NCI-H345 treated with DMSO at 0.1 percent for 48 hours (cell line): ENCODE results near the gene BNIP2.
"Not testable (repeated sequence)": the region's sequence is repeated elsewhere in the genome, so short reads cannot be mapped to it uniquely, and the experiment has no call there.

Source experiments
- DNase-seq: peaks from one replicate; lab custom pipeline; 2025; ENCODE audit not compliant: unreplicated experiment; lab: John Stamatoyannopoulos, UW

BNIP2 gene

GRCh38 chr15:59688423-59688781 lies 718 bp downstream of the BNIP2 start:
- peak; percentile 3 for DNase-seq

DNA sequence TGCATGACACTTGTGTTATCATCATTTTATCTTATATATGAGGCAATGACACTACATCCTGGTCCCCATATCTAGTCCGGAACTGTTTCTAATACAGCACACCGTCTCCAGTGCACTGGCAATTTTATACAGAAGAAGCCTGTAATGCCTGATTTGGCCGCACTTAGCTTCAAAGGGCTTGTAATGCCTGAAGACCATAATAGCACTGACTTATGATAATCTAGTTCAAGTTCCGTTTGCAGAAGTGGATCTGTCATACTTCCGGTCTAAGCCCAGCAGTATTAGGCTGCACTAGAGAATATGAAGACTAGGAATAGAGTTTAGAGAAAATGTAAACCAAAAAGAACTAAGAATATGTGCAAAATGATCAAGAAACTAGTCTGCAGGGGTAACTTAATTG lies 1.3 kb downstream of the BNIP2 start:
- no peak for DNase-seq

DNA sequence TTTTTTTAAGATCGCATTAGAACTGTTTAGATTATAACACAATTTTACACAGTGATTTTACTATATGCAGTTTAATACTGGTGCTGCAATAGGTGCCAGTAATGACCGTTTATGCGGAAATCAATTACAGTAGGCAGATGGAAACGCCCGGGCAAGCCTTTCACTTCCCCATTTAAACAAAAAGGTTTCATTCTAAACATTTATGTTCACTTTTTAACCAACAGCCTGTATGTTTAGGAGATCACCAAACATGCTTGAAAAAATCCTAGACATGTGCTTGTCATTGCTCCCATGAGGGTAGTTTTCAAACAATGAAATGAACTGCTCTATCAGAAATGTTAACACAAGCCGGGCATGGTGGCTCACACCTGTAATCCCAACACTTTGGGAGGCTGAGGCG lies 2.7 kb downstream of the BNIP2 start:
- no peak for DNase-seq

DNA sequence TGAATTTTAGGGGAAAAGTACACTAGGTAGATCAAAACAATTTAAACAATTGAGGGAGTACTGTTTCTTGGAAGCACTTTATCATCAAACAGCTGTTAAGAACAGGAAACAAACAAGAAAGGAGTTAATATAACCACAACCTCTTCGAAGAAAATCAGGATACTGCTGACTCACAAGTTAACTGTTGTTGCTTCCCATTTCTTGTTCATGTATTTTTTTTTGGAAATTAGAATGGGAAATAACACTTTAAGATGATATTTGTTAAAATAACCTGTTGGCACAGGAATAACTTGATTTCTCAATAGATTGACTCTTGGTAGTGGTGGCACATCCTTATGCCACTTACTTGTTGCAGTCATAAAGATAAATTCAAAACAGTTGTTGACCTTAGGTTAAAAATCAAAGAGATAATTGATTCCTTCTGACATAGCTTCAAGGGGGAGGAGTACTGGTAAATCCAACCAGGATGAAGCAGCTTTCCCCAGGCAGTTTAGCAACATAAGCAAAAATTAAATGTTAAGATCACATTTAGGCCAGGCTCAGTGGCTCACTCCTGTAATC lies 3.3 kb downstream of the BNIP2 start:
- DNase-seq = no peak

- DNase-seq = no peak
These were observed 8.2 kb downstream of the BNIP2 start for GRCh38 chr15:59680870-59681269.

DNA sequence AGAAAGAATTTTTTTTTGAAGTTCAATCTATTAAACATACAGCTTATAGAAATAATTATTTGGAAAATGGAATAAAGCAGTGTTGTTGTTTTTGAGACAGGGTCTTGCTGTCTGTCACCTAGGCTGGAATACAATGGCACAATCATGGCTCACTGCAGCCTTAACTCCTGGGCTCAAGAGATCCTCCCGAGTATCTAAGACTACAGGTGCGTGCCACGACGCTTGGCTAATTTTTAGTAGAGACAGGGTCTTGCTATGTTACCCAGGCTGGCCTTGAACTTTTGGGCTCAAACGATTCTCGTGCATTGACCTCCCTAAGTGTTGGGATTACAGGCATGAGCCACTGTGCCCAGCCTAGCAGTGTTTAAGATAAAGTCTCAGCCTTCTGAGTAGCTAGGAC lies 8.8 kb downstream of the BNIP2 start:
- DNase-seq = no peak

- no peak for DNase-seq
These were observed 10.5 kb downstream of the BNIP2 start for GRCh38 chr15:59678620-59679019.

DNA sequence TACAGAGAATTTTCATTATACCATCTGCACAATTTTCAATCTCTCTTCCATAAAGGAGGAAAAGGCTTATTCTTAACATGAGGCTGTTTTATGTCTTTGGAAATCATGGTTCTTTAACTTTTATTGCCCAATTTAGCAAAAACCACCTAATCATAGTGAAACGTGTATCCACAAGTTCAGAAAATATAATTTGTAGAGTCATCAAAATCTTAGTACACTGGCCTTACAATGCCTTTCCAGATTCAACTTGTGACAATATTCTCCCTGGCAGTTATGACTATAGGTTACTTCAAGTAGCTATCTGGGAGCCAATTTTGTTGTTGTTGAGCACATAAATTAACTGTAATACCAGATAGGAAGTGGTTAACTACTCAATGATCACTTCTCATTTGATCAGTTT lies 10.9 kb downstream of the BNIP2 start:
- DNase-seq = no peak

GRCh38 chr15:59676565-59676964 lies 12.6 kb downstream of the BNIP2 start:
- DNase-seq = no peak

DNA sequence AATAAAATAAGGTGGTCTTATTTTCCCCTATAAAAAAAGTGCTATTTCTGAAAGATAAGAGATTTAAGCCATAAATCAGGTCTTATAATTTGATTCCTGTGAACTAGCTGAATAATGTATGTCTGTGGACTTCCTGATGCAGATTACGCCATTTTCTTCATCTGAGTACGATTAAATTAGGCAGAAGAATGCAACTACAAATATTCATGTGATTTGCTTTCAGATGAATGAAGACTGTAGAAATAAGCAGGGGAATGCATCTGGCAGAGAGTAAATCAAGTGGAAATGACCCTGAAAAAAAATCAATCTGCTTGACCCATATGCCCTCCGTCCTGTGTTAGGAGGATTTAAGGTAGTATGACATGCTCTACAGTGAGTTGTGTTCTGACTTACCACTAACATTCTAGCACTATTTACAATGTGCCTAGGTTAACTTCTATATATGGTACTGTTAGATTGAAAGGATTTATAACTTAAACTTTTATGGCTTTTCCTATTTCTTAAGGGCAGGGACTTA lies 14.7 kb downstream of the BNIP2 start:
- DNase-seq = no peak

GRCh38 chr15:59668556-59668955 lies 20.6 kb downstream of the BNIP2 start:
- no peak for DNase-seq

DNA sequence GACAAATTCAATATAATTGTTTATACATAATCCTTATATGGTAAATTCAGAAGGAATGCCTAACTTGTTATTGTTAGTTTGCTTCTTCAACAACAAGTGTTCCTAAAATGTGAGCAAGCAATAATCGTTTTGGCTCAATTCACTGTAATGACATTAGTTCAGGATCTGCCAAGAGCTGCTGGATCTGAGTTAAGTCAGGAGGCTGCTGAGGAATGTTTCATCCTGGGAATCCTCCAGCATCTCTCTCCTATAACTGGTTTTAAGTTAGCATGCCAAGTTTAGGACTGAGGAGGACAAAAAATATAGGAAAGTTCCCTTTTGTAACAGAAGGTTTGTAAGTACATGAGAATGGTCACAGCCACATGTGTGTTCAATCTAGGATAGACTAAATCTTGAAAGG lies 26.9 kb downstream of the BNIP2 start:
- DNase-seq = no peak

DNA sequence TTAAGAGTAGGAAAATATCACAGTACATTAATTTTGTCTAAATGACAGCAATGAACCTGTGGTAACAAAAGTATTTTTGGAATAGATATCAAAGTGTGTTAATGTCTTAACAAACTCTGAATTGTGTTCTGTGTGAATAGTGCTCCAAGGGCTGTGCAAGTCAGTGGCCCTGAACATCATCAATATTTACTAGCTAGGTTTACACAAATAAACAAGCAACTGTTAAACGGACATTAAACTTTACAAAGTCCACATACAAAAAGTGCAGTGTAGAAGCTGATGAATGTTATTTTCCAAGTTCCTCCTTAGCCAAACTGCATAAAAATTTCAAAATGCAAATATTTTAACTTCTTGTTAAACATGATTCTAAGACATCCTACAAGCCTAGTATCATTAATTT lies 29.8 kb downstream of the BNIP2 start:
- DNase-seq = no peak

DNA sequence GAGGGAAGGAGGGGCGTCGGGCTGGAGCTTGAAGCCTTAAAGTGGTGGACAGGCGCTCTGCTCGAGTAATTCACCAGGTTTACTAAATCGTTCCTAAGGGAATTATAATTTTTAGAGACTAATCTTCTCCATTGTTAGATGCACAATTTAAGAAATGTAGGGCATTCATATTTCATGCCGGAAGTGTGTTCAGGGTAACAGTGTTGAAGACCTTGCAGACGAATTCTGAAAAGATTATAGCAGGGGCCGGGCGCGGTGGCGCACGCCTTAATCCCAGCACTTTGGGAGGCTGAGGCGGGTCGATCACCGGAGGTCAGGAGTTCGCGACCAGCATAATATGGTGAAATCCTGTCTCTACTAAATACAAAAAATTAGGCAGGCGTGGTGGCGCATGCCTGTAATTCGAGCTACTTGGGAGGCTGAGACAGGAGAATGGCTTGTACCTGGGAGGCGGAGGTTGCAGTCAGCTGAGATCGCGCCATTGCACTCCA lies 31.4 kb downstream of the BNIP2 start:
- DNase-seq = peak; percentile 59

GRCh38 chr15:59656897-59657634 lies 32.1 kb downstream of the BNIP2 start, which contains the start of gene GTF2A2:
TSS of gene GTF2A2 (minus strand) at chr15:59657515. CDS start at chr15:59652277, 5,238 bp downstream.
- peak; percentile 75 for DNase-seq

GRCh38 chr15:59654046-59654445 lies 35.1 kb downstream of the BNIP2 start:
- DNase-seq = no peak

DNA sequence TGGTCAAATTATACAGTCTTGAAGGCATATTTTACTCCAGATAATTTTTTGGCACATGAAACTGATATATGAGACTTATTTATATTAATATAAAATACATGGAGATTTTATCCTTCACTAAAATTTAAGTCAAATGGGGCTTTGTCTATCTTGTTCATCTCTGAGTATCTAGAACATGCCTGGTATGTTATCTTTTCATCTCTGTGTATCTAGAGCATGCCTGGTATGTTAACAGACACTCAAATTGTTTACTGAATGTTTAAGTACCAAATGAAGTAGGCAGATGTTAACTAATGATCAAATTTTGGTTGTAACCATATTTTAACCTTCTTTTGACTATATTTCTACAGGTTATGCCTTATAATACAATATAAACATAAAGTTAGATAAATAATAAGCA lies 39.5 kb downstream of the BNIP2 start:
- no peak for DNase-seq

DNA sequence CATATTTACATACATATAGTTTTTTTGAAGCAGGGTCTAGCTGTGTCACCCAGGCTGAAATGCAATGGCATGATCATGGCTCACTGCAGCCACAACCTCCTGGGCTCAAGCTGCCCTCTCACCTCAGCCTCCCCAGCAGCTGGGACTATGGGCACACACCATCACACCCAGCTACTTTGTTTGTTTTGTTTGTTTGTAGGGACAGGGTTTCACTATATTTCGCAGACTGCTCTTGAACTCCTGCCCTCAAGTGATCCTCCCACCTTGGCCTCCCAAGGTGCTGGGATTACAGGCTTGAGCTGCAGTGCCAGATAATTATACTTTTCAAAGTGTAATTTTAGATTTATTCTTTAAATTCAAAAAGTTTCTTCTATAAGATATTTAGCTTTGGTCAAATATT lies 42.0 kb downstream of the BNIP2 start:
- no peak for DNase-seq

DNA sequence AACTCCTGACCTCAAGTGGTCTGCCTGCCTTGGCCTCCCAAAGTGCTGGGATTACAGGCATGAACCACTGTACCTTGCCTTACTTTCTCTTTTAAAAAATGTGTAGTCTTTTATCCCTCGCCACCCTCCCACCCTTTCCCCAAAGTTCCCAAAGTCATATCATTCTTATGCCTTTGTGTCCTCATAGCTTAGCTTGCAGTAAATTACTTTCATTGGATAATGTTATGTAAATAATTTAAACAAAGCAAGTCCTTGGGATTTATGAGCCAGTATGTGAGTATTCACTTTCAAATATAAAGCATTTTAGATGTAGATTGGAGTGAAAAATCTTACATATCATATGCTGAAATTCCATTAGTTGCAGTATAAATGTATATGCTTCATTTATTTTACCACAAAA lies 42.8 kb downstream of the BNIP2 start:
- DNase-seq = no peak

GRCh38 chr15:59645812-59646211 lies 43.3 kb downstream of the BNIP2 start:
- not testable (repeated sequence) for DNase-seq

DNA sequence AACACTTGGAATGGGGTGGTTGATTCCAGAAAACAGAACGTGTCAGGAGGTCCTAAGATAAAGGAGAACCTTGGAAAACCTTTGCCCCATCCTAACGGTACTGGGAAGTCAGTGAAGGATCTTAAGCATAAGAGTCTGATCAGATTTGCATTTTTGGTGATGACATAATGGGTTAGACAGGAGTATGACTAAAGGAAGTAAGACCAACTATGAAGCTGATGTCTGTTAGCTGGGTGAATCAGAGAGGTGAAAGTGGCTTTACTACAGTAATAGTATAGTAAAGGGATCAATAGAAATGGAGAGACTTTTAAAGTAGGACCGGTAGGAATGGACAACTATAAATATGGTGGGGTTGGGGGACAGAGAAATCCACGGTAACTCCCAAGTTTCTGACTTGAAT lies 44.4 kb downstream of the BNIP2 start:
- DNase-seq = no peak

GRCh38 chr15:59642351-59642750 lies 46.8 kb downstream of the BNIP2 start:
- DNase-seq = no peak

GRCh38 chr15:59637507-59637906 lies 51.6 kb downstream of the BNIP2 start:
- DNase-seq = not testable (repeated sequence)
